GM18508 (cell line): ENCODE measurements around the gene STX16.

ENCODE experiments used
- ATAC-seq: cut with Tn5 transposase; IDR thresholded peaks from one replicate; pipeline ENCODE4 v1.9.1; 2021; ENCODE audit warnings: moderate number of reproducible peaks; ENCODE audit not compliant: insufficient read depth, unreplicated experiment

Gene STX16

DNA sequence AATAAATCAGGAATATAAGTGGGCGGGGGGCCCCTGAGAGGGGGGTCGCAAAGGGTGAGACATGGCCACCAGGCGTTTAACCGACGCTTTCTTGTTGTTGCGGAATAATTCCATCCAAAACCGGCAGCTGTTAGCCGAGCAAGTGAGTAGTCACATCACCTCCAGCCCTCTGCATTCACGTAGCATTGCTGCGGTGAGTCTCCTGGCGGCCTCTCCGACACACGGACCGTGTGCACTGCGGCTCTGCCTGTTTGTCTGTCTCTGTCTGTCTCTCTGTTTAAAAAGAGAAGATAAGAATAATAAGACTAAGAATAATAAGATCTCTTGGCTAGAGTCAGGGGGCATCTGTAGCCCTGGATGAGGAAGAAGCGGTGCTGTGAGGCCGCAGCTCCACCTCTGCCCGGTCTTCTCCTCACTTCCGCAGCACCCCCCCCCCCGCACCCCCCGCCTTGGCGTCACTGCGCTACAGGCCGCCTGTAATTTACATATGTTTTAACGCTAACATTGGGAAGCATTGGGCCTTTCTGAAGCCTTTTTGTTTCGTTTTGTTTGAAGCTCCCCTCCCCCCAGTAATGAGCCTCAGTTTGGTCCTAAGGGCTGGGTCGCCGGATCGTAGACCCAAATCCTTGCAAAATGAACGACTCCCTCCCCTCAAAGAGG lies 993 bp downstream of the STX16 start:
- no peak for ATAC-seq

DNA sequence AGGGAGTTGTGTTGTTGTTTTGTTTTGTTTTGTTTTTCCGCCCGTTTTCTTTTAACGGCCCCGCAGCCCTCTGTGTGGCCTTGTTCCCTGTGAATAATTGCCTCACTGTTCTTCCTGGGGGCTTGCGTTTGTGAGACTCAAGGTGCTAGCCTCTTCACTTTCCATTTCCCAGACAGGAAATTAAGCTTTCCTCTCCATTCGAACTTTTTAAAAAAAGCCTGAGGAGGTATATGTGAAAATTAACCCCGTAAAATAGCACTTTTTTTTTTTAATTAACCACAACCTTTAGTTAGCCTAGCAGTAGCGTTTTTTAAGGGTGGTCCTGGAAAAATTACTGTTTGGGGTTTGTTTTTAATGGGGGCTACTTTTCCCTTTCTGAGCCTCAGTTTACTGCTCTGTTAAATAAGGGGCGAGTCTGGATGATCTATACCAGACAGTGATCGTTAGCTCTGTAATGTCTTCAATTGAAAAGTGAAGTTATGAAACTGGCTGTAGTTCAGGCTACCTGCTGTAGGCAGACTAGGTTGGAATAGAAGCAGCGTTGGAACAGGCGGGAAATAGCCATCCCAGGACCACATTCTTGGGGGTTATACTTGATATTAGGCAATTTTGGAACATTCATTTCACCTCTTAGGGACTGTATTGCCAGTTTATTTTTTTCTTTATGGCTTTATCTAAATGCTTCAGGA lies 1.7 kb downstream of the STX16 start:
- no peak for ATAC-seq

DNA sequence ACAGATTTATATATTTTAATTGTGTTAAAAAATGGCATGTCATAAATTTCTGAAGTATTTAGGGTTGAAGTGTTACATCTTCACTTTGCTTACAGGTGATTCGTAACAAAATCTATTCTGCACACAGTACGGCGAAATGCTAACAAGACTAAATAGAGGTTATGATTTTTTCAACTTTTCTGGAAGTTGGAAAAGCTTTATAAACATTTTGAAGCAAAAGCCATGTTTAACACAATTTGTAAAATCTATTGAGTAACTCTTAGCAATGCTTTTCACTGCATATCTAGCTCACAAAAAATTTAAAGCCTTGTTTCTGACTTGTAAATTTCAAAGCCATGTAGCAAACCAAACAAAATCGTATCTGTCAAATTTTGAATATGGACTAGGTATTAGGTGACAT lies 3.3 kb downstream of the STX16 start:
- ATAC-seq, result no peak

DNA sequence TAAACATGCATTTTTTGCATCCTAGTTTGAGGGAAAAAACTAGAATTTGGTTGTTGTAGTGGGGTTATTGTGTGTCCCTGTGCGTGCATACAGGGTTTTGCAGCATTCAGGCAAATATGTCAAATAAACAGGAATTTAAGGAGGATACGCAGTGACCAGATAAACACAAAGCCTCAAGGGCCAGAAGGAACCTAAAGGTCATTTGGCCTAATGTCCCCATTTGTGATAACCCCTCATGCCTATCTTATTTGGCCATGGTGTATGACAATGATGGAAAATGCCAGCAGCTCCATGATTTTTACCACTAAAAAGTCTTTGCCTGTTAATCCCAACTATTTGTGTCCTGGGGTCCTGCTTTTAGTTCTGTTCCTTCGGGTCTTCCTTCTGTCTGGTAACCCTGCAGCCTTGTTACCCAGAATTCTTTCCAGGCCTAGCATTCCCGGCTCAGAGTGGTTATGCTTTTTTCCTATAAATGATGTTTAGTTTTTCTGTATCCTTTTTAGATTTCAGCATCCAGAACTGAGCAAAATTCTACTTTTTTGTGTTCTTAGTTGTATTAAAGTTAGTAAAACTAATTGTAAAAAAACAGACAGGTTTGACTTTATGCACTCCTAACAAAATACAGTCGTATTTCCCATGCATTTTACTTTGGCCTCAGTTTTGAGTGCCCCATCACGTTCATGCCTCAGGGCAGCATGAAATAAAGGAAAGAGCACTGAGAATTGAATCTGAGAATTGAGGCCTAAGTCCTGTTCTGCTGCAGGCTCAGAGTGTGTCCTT lies 4.4 kb downstream of the STX16 start:
- ATAC-seq, result no peak

DNA sequence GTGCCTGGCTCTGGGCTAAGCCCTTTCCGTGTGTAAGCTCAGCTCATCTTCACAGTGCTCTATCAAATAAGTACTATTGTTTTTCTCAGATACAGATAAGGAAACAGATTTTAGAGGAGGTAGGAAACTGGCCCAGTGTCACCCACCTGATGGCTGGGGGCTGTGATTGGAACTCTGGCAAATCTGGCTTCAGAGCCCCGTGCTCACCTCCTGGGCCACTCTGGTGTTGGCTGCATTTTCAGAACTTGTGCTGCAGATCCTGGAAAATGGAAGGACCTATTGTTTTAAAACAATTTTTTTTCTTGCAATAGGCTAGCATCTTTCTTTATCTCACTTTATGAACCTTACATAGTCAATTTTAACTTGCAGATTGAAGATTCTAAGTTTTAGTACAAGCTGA lies 5.7 kb downstream of the STX16 start:
- no peak for ATAC-seq

DNA sequence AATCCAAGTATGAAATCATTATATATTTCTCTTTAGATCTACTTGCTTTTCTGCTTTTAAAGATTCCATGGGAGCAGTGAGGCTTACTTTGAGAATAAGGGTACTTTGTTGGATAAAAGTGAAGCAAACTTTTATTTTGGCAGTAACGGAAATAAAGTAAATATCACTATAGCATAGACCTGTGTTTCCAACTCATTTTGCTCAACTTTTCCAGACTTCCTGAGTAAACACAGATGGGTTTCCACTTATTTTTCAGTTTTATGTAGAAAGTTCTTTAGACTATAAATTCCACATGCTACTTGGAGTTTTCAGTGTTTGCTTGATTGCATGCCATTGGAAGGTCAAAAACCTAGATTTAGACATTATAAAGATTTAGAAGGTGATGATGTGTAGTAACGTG lies 6.2 kb downstream of the STX16 start:
- no peak for ATAC-seq

DNA sequence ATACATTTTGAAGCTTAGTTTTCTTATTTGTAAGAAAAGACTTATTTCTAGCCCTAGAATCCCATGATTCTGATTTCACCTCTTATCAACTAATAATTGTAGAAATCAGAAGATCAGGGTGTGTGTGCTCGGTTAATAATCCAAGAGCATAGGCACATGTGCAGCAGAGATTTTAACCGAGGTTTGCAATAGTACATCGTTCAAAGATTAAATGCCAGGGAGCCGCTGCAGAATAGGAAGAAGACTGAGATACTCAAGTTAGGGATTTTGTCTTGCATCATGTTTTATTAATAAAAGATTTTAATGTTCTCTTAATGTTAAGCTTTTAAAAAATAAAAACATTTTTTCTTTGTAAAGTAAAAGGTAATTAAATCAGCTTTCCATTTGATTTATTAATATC lies 6.9 kb downstream of the STX16 start:
- ATAC-seq, result no peak

DNA sequence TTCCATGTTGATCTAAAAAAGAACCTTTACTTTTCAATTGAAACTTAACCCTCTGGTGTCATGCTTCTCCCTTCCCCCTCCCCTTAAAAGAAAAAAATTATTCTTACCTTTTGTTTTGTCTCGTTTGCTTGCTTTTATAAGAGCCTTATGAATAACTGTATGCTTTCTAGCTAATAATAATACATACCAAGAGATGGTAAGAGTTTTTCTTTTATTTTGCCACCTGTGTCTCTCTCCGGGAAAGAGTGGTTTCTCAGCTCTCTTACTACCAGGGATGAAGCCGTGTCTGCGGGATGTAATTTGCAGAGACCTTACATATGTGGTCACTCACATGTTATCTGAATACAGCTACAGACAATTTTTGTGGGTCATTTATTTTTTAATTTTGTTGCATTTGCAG lies 7.7 kb downstream of the STX16 start:
- ATAC-seq, result no peak

DNA sequence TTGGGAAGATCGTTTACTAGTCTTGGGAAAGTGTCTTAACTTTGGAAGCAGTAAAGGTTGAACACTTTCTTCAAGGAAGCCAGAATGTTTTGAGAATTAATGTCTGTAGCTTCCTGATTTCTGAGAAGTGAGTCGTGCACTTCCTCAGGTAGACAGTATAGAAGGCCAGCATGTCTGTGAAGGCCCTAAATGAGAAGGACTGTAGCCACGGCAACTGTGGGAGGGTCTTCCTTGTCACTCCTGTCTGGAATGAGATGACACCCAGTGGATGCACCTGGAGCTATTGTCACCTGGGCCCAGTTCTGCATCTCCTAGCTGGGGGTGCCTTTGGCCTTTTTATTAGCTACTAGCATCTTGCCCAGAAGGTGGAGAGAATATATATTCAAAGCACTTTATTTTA lies 8.8 kb downstream of the STX16 start:
- no peak for ATAC-seq

DNA sequence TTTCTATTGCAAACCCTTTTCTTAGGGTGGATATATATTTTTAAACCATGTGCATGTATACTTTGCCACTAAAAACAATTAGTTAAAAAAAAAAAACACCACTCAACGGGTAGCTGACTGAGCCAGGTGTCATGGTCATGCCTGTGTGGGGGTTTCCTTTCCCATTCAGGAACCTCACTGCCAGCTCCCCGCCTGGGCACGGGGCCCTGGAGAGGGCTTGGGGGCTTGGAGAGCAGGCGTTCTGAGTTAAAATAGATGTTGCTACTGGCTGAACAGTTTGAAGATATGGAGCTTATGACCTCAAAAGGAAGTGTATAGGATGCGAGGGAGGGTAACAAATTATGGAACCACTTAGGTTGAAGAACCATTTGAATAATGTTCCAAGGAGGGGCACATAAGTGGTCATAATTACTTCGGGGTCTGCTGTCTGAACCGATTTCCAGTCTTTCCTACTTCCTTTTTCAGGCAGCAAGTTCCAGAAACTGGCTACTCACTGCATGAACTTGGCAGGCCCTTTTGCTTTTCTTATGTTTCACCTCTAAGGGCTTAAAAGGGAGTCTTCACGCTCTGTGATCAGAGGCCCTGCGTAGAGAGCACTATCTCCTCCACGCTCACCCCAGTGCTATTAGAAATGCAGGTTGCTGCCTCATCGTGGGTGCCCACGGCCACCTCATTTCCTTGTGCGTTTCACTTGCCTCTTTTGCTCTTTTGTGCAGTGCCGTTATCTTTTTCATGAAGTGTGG lies 9.9 kb downstream of the STX16 start:
- no peak for ATAC-seq

DNA sequence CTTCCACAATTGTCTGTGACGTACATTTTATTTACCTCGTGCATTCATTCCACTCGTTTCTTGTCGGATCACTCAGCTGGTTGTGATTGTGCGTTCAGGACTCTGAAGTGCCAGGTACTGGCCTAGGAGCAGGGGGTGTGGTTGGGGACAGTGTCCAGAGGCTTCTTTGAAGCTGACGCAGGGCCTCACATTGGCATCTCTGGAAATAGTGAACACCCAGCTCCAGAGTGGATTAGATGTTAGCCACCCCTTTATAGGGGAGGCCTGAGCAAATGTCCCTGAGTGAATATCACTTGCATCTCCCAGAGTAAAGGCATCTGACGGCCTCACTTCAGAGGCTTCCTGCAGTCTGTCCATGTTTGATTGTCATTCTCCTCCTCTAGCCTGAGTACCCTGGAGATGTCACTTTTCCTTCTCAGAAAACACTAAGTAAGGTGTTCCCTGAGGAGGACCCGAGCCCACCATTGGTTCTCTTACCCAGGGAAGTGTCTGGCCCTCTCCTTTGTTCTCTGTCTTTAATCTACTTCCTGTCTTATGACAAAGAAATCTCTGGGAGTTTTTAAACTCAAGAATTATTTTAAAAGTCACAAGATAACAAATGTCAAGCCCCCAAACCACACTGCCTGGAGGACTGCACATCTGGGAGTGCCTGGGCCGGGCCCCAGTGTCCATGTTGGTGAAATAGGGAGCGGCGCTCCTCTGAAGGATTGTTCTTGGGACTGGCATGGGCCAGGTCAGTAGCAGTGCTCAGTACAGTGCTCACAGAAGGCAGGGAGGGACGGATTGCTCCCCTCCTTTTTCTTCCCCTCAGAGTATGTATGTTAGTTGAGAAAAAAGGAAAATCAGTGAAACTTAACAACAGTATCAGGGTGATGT lies 10.8 kb downstream of the STX16 start:
- no peak for ATAC-seq

DNA sequence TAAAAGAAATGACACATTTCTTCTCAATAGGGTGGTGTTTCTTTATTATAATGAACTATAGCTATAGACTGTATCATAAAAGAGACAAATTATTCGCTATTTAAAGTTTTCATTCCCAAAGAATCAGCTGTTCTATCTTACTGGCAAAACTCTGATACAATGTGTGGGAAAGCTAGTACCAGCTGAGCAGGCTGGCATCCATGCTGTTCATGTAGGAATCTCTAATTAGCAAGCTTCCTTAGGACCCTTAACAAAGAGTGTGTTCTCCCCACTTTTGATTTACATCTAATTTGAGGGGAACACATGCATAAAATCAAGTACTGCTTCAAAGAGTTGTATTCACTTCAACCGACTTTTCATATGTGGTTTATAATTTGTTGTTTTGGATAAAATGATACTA lies 13.2 kb downstream of the STX16 start:
- no peak for ATAC-seq

DNA sequence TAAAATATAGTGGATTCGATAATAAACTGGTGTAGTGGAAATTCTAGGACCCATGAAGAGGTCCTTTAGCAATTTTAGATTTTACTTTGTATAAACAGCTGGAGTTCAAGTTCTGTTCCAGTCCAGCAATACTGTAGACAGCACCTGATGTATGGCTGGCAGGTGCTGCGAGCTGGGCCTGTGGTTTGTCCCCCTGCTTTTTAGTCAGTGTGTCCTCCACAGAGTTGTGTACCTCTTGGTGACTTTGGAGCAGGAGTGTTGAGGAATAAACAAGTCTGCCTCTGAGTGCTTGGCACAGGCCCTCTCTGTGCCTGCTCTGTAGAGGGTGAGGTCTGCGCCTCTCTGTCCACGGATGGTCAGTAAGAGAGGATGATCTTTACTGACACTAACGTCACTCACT lies 13.8 kb downstream of the STX16 start:
- ATAC-seq, result no peak

DNA sequence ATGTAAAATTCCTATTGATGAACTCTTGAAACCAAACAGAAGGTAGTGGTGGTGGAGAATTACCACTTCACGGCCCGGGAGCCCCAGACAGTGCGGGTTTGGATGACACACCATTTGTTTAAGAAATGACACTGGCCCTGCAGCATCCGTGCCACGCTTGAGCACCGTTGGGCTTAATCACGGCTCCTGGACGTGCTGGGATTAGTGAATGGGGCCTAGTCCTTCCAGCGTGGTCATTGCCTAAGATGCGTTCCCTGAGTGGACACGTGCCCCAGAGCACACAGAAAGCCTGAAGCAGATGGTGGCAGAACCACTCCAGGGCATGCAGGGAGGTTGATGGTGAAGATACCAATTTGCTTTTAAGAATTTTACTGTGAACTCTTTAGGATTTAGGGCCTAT lies 14.5 kb downstream of the STX16 start:
- no peak for ATAC-seq

DNA sequence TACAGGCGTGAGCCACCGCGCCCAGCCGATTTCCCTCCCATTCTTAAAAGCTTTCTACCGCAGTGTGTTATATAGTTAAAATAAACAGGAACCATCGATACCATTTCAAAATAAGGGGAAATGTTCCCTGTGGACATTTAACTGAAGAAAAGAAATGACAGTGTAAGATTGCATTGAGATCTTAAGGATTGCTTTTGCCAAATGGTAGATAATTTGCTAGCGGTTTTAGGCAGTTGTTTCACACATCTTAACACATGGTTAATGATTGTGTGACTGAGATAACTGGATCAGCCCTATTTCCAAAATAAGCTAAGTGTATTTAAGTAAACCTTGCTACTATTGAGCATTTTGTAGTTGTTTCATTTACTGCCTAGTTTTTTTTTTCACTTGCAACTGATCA lies 15.6 kb downstream of the STX16 start:
- ATAC-seq, result no peak

DNA sequence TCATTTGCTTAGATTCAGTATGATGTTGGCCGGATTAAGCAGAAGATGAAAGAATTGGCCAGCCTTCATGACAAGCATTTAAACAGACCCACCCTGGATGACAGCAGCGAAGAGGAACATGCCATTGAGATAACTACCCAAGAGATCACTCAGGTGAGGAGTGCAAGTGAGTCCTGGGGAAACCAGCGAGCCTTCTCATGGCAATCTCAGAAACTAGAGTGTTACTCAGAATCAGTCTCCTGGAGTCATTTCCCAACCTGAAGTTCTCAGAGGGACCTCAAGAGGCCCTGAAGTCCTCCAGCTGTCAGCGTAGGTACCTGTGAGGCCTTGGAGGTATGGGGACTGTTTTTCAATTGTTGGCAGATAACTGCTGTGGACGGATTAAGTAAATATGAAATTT lies 16.9 kb downstream of the STX16 start:
- ATAC-seq, result no peak

DNA sequence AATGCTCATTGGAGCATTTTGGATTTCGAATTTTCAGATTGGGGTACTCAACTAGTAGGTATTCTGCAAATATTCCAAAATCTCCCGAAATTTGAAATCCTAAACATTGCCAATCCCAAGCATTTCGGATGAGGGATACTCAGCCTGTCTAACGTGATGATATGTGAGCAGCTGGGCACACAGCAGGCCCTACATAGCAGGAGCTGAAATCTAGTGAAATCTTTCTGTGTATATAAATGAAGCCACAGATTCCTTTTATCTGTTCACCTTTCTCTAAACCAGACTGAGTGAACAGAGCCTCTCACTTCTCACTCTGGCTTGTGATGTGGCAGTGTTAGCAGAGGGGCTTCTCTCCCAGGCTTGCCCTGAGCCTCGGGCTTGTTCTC lies 17.8 kb downstream of the STX16 start:
- no peak for ATAC-seq

DNA sequence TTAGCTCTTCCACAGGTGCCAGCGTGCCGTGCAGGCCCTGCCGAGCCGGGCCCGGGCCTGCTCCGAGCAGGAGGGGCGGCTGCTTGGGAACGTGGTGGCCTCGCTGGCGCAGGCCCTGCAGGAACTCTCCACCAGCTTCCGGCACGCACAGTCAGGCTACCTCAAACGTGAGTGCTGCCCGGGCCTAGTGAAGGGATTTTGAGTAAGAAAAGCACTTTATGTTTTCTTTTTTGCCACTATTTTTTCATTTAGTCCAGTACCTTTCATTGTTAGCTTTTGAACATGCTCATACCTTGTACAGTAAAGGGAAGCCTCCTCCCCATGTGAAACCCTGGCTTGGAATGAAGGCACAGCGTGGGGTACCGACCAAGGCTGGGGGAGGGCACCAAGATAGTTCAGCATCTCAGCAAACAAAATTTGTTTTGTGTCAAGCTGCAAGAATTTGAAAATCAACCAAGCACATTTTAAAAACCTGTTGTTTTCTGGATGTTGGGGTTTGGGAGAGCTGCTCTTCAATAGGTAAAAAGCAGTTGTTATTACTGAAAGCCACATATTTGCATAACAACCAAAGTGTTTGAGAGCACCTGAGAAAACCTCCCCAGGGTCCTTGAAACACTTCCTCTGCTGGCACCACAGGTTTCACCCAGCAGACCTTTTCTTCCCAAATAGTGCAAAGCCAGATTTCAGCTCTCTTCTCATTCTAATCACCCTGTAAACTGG lies 18.4 kb downstream of the STX16 start:
- no peak for ATAC-seq

DNA sequence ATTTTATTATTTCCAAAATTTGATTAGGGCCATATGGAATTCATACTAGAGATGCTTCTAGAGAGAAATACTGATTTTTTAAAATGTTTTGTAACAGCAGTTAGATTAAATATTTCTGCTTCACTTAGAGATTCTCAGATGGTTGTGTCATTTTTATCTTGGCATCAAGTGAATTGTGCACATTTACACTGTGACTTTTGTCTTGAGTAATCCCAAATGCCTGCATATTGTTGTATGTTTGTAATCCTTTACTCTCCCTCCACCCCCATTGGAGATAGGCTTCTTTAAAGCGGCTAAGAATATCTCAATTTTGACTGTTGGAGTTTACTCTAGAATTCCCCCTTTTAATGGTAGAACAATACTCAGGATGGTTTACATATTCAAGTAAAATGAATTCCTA lies 19.0 kb downstream of the STX16 start:
- no peak for ATAC-seq
